GM23338 (cell line): ENCODE measurements around the gene TMC2.

Experiments used
- CREB1 ChIP-seq: fragments of 250-450 bp; sonication (Bioruptor Pico); IDR thresholded peaks from 2 replicates; pipeline ENCODE4 v1.5.0; 2020; ENCODE audit warnings: low read depth, mild to moderate bottlenecking, moderate library complexity
- EZH2 ChIP-seq: fragments of 200-600 bp; sonication (generic); IDR thresholded peaks from one replicate; pipeline ENCODE4 v1.8.0; 2017; ENCODE audit warnings: antibody characterized with exemption, mild to moderate bottlenecking, low read depth; ENCODE audit not compliant: unreplicated experiment
- EZH2phosphoT487 ChIP-seq: fragments of 200-600 bp; sonication (generic); IDR thresholded peaks from one replicate; pipeline ENCODE4 v1.8.1; 2018; ENCODE audit warnings: antibody characterized with exemption; ENCODE audit not compliant: unreplicated experiment
- JUNB ChIP-seq: IDR thresholded peaks from one replicate; pipeline ENCODE4 v1.6.1; 2016; ENCODE audit warnings: antibody characterized with exemption; ENCODE audit not compliant: unreplicated experiment
- NANOG ChIP-seq: IDR thresholded peaks from 2 replicates; pipeline ENCODE4 v1.6.1; 2016; ENCODE audit warnings: antibody characterized with exemption, borderline replicate concordance
- POLR2AphosphoS5 ChIP-seq: IDR thresholded peaks from 2 replicates; pipeline ENCODE4 v1.6.1; 2016; ENCODE audit warnings: antibody characterized with exemption, low read depth
- ZNF114 ChIP-seq: fragments of 250-450 bp; sonication (Bioruptor Pico); IDR thresholded peaks from 2 replicates; pipeline ENCODE4 v1.5.0; 2020; ENCODE audit warnings: mild to moderate bottlenecking, moderate library complexity
- TF ChIP-seq, protein P1 (sequence below), 2 experiments: fragments of 200-600 bp in 1 of 2; sonication (generic) in 1 of 2; conservative IDR thresholded peaks; 2 replicates each; pipeline versions ENCODE4 v1.5.1 to v1.6.1; 2016 to 2017; ENCODE audit warnings: antibody characterized with exemption in 2 of 2, low read depth in 2 of 2, mild to moderate bottlenecking in 2 of 2, moderate library complexity in 1 of 2
- TF ChIP-seq, protein P2 (sequence below): IDR thresholded peaks from one replicate; pipeline ENCODE4 v1.6.1; 2018; ENCODE audit warnings: antibody characterized with exemption; ENCODE audit not compliant: unreplicated experiment
- TF ChIP-seq, protein P3 (sequence below): IDR thresholded peaks from 2 replicates; pipeline ENCODE4 v1.6.1; 2016; ENCODE audit warnings: antibody characterized with exemption

DNA sequence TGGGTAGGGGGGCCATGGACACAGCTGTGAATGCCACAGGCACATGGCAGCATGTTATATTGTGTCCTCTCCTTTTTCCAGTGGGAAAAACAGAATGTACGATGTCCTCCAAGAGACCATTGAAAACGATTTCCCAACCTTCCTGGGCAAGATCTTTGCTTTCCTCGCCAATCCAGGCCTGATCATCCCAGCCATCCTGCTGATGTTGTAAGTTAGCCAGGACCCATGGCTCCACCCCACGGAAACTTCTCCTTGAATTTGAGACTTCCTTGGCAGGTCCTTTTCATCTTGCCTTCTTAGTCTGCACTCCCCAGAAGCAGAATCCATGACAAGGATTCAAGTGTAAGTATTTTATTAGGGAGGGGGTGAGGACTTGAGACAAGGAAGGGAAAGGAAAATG lies 87.8 kb downstream of the TMC2 start:
- TF ChIP-seq, protein P1, sequence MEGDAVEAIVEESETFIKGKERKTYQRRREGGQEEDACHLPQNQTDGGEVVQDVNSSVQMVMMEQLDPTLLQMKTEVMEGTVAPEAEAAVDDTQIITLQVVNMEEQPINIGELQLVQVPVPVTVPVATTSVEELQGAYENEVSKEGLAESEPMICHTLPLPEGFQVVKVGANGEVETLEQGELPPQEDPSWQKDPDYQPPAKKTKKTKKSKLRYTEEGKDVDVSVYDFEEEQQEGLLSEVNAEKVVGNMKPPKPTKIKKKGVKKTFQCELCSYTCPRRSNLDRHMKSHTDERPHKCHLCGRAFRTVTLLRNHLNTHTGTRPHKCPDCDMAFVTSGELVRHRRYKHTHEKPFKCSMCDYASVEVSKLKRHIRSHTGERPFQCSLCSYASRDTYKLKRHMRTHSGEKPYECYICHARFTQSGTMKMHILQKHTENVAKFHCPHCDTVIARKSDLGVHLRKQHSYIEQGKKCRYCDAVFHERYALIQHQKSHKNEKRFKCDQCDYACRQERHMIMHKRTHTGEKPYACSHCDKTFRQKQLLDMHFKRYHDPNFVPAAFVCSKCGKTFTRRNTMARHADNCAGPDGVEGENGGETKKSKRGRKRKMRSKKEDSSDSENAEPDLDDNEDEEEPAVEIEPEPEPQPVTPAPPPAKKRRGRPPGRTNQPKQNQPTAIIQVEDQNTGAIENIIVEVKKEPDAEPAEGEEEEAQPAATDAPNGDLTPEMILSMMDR (conservative IDR thresholded peaks at IDR 0.05; ENCODE audit: low read depth in 2 of 2), result no peak
- TF ChIP-seq POLR2AphosphoS5 (no peak), EZH2 (no peak), EZH2phosphoT487 (no peak), CREB1 (no peak), JUNB (no peak), NANOG (no peak), ZNF114 (CRISPR knock-in tag) (no peak)
- TF ChIP-seq, protein P2, sequence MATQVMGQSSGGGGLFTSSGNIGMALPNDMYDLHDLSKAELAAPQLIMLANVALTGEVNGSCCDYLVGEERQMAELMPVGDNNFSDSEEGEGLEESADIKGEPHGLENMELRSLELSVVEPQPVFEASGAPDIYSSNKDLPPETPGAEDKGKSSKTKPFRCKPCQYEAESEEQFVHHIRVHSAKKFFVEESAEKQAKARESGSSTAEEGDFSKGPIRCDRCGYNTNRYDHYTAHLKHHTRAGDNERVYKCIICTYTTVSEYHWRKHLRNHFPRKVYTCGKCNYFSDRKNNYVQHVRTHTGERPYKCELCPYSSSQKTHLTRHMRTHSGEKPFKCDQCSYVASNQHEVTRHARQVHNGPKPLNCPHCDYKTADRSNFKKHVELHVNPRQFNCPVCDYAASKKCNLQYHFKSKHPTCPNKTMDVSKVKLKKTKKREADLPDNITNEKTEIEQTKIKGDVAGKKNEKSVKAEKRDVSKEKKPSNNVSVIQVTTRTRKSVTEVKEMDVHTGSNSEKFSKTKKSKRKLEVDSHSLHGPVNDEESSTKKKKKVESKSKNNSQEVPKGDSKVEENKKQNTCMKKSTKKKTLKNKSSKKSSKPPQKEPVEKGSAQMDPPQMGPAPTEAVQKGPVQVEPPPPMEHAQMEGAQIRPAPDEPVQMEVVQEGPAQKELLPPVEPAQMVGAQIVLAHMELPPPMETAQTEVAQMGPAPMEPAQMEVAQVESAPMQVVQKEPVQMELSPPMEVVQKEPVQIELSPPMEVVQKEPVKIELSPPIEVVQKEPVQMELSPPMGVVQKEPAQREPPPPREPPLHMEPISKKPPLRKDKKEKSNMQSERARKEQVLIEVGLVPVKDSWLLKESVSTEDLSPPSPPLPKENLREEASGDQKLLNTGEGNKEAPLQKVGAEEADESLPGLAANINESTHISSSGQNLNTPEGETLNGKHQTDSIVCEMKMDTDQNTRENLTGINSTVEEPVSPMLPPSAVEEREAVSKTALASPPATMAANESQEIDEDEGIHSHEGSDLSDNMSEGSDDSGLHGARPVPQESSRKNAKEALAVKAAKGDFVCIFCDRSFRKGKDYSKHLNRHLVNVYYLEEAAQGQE, result no peak
- TF ChIP-seq, protein P3, sequence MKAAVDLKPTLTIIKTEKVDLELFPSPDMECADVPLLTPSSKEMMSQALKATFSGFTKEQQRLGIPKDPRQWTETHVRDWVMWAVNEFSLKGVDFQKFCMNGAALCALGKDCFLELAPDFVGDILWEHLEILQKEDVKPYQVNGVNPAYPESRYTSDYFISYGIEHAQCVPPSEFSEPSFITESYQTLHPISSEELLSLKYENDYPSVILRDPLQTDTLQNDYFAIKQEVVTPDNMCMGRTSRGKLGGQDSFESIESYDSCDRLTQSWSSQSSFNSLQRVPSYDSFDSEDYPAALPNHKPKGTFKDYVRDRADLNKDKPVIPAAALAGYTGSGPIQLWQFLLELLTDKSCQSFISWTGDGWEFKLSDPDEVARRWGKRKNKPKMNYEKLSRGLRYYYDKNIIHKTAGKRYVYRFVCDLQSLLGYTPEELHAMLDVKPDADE, result no peak
